ENCODE measurements around the gene CEP112. TPM values are rescaled to one million over a fixed set of nuclear protein-coding genes. Genes with fewer than 3 reads are reported as not detected.
"Not testable (repeated sequence)": the region's sequence is repeated elsewhere in the genome, so short reads cannot be mapped to it uniquely, and the experiment has no call there.

The CEP112 gene
- polyA plus RNA-seq, 4 donors = 14.2 to 20.3 (median 14.3) TPM

GRCh38 chr17:65851965-65852736 lies 339.8 kb downstream of the CEP112 start:
- no peak for DNase-seq (ENCODE audit: low read depth in 4 of 4, low spot score in 2 of 4)

GRCh38 chr17:65850486-65850885 lies 341.4 kb downstream of the CEP112 start:
- DNase-seq (ENCODE audit: low read depth in 4 of 4, low spot score in 2 of 4) = no peak

- no peak for DNase-seq (ENCODE audit: low read depth in 4 of 4, low spot score in 2 of 4)
Observed at GRCh38 chr17:65848751-65849150, 343.2 kb downstream of the CEP112 start.

- no peak for DNase-seq (ENCODE audit: low read depth in 4 of 4, low spot score in 2 of 4)
Observed at GRCh38 chr17:65841089-65841488, 350.8 kb downstream of the CEP112 start.

GRCh38 chr17:65837232-65837631 lies 354.7 kb downstream of the CEP112 start:
- DNase-seq (ENCODE audit: low read depth in 4 of 4, low spot score in 2 of 4) = not testable (repeated sequence)

DNA sequence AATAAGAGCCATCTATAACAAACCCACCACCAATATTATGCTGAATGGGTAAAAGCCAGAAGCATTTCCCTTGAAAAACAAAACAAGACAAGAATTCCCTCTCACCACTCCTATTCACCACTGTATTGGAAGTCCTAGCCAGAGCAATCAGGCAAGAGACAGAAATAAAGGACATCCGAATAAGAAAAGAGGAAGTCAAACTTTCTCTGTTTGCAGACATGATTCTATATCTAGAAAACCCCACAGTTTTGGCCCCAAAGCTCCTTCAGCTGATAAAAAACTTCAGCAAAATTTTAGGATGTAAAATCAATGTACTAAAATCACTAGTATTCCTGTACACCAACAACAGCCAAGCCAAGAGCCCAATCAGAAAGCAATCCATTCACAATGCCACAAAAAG lies 358.7 kb downstream of the CEP112 start:
- DNase-seq (ENCODE audit: low read depth in 4 of 4, low spot score in 2 of 4) = no peak

GRCh38 chr17:65830356-65830755 lies 361.6 kb downstream of the CEP112 start:
- DNase-seq (ENCODE audit: low read depth in 4 of 4, low spot score in 2 of 4) = no peak

DNA sequence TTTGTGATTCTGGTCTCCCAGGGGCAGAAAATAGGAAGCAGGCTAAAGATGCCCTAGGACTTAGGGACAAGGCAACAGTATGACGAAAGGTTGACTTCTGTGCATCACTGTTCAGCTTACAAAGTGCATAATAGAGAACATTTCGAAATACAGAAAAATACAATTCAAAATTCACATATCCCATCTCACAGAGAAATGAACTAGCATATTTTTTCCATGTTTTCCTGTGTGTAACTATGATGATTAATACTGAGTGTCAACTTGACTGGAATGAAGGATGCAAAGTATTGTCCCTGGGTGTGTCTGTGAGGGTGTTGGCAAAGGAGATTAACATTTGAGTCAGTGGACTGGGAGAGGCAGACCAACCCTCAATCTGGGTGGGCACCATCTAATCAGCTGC lies 365.4 kb downstream of the CEP112 start:
- not testable (repeated sequence) for DNase-seq (ENCODE audit: low read depth in 4 of 4, low spot score in 2 of 4)

GRCh38 chr17:65824901-65825300 lies 367.0 kb downstream of the CEP112 start:
- DNase-seq (ENCODE audit: low read depth in 4 of 4, low spot score in 2 of 4) = no peak

- DNase-seq (ENCODE audit: low read depth in 4 of 4, low spot score in 2 of 4) = no peak
Observed at GRCh38 chr17:65823713-65824112, 368.2 kb downstream of the CEP112 start.

GRCh38 chr17:65820811-65821210 lies 371.1 kb downstream of the CEP112 start:
- no peak for DNase-seq (ENCODE audit: low read depth in 4 of 4, low spot score in 2 of 4)

DNA sequence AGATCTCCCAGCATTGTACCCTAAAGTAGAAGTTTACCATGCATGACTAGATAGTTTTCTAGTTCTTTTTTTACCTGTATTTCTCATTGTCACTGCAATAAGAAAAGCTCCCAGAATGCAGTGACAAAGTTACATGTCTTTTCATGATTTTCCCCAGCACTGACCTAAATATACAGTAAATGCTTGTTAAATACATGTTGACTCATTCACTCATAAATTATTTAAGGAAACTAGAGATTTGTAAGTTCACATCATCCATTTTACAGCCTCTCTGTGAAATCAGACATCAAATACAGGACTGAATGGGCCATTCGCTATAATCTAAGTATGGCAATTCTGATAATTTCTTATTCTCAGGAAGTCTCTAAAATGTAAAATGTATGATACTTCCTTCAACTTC lies 371.6 kb downstream of the CEP112 start:
- DNase-seq (ENCODE audit: low read depth in 4 of 4, low spot score in 2 of 4) = no peak

- no peak for DNase-seq (ENCODE audit: low read depth in 4 of 4, low spot score in 2 of 4)
Observed at GRCh38 chr17:65819810-65820209, 372.1 kb downstream of the CEP112 start.

GRCh38 chr17:65817951-65818350 lies 374.0 kb downstream of the CEP112 start:
- DNase-seq (ENCODE audit: low read depth in 4 of 4, low spot score in 2 of 4) = no peak

DNA sequence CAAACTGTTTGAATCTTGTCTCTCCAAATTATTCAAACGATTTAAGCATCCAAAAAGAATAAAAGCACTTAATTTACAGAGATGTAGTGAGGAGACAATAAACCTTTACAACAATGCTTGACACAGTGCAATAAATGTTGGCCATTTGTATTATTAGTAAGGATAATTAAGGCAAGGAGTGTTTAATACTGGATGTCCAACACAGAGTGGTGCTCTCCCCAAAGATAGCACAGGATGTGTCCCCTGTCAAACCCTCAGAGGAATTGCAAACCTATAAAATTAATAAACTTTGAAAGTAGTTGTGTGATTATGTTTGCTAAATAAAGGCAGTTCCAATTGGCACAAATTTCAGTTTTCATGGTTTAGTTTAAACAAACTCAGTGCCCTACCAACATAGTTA lies 377.5 kb downstream of the CEP112 start:
- DNase-seq (ENCODE audit: low read depth in 4 of 4, low spot score in 2 of 4) = no peak

DNA sequence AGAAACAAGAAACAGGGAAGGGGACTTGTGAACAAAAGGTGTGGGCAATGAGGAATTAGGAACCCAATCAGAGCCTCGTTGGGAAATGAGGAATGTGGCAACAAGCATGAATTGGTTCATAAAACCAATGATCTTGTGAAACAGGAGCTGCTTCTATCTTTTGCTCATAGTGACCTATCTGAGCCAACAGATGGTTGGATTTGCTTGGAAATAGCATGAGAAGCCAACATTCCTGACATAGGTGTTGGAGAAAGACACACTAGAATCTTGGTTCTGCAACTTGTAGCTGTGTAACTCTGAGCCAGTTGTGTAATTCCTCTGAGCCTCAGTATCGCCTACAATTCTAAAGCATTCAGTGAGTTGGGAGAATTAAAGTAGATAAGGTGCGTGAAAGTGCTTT lies 378.6 kb downstream of the CEP112 start:
- DNase-seq (ENCODE audit: low read depth in 4 of 4, low spot score in 2 of 4) = no peak

DNA sequence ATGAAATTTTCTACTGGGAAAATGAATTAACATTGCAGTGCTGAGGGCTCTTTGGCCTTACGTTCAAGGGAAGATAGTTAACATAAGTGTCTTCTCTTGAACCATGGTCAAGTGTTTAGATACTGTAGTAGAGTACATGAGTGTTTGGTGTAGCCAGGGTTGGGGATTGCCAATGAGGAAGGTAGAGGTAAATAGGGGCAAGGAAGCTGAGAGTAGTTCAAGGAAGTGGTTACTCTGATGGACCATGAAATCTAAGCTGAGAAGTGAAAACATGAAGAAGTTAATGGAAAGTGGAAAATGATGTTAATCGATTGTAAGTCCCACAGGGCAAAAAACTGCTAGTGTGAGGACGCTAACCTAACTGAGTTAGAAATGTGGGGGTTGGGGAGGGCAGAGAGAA lies 380.9 kb downstream of the CEP112 start:
- DNase-seq (ENCODE audit: low read depth in 4 of 4, low spot score in 2 of 4) = no peak

- no peak for DNase-seq (ENCODE audit: low read depth in 4 of 4, low spot score in 2 of 4)
Observed at GRCh38 chr17:65809366-65809765, 382.6 kb downstream of the CEP112 start.

DNA sequence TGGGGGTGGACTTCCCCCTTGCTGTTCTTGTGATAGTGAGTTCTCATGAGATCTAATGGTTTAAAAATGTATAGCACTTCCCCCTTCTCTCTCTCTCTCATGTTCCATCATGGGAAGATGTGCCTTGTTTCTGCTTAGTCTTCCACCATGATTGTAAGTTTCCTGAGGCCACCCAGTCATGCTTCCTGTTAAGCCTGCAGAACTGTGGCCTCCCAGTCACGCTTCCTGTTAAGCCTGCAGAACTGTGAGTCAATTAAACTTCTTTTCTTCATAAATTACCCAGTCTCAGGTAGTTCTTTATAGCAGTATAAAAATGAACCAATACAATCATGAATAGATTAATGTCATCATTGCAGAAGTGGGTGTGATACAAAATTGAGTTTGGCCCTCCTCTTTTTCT lies 383.4 kb downstream of the CEP112 start:
- not testable (repeated sequence) for DNase-seq (ENCODE audit: low read depth in 4 of 4, low spot score in 2 of 4)

- no peak for DNase-seq (ENCODE audit: low read depth in 4 of 4, low spot score in 2 of 4)
Observed at GRCh38 chr17:65807361-65807760, 384.6 kb downstream of the CEP112 start.

- no peak for DNase-seq (ENCODE audit: low read depth in 4 of 4, low spot score in 2 of 4)
Observed at GRCh38 chr17:65801513-65801912, 390.4 kb downstream of the CEP112 start.

GRCh38 chr17:65800655-65801054 lies 391.3 kb downstream of the CEP112 start:
- DNase-seq (ENCODE audit: low read depth in 4 of 4, low spot score in 2 of 4) = no peak

GRCh38 chr17:65799869-65800268 lies 392.1 kb downstream of the CEP112 start:
- DNase-seq (ENCODE audit: low read depth in 4 of 4, low spot score in 2 of 4) = no peak
